HepG2 (cell line): ENCODE results near the gene NPNT. TPM values are rescaled to one million over a fixed set of nuclear protein-coding genes. Genes with fewer than 3 reads are reported as not detected.

Experiments used
- ASH2L ChIP-seq: fragments of 300-600, 200-600 bp; sonication (generic); IDR thresholded peaks from 2 replicates; pipeline ENCODE4 v1.7.0; 2017; ENCODE audit warnings: low read depth, mild to moderate bottlenecking, moderate library complexity, mixed read lengths, low read length; ENCODE audit not compliant: insufficient read length
- CENPT ChIP-seq: sonication (generic); formaldehyde crosslinking; IDR thresholded peaks from 2 replicates; pipeline ENCODE4 v1.8.0; 2022; ENCODE audit warnings: low read depth, mild to moderate bottlenecking, moderate library complexity, missing genetic modification reagents
- HDAC1 ChIP-seq: sonication (generic); formaldehyde crosslinking; IDR thresholded peaks from 2 replicates; pipeline ENCODE4 v1.5.1; 2020; ENCODE audit warnings: mild to moderate bottlenecking, missing genetic modification reagents
- KLF15 ChIP-seq: sonication (generic); formaldehyde crosslinking; IDR thresholded peaks from 2 replicates; pipeline ENCODE4 v1.8.1; 2023; ENCODE audit warnings: borderline replicate concordance, mild to moderate bottlenecking, inconsistent platforms, missing genetic modification reagents, mixed read lengths
- NR3C1 ChIP-seq: sonication (generic); formaldehyde crosslinking; IDR thresholded peaks from 2 replicates; pipeline ENCODE4 v1.4.0; 2020; ENCODE audit warnings: missing genetic modification reagents
- POLR2G ChIP-seq: fragments of 200-400 bp; formaldehyde crosslinking; IDR thresholded peaks from 2 replicates; pipeline ENCODE4 v1.6.1; 2018; ENCODE audit warnings: mild to moderate bottlenecking, low read depth, low read length, moderate library complexity
- RELA ChIP-seq: sonication (generic); formaldehyde crosslinking; IDR thresholded peaks from 2 replicates; pipeline ENCODE4 v1.4.0; 2020; ENCODE audit warnings: missing genetic modification reagents
- SRSF9 ChIP-seq: fragments of 200-400 bp; formaldehyde crosslinking; IDR thresholded peaks from 2 replicates; pipeline ENCODE4 v1.6.1; 2018; ENCODE audit warnings: borderline replicate concordance, mild to moderate bottlenecking, low read depth, low read length; ENCODE audit not compliant: insufficient read depth, poor library complexity, severe bottlenecking
- TBP ChIP-seq: sonication (generic); formaldehyde crosslinking; IDR thresholded peaks from 2 replicates; pipeline ENCODE4 v1.5.0; 2020; ENCODE audit warnings: missing genetic modification reagents
- ZNF292 ChIP-seq: sonication (generic); formaldehyde crosslinking; IDR thresholded peaks from 2 replicates; pipeline ENCODE4 v1.8.1; 2022; ENCODE audit warnings: mild to moderate bottlenecking, low read depth, missing genetic modification reagents, borderline replicate concordance
- ZNF350 ChIP-seq: sonication (generic); formaldehyde crosslinking; IDR thresholded peaks from 2 replicates; pipeline ENCODE4 v1.4.0; 2020; ENCODE audit warnings: mild to moderate bottlenecking, low read depth, missing genetic modification reagents, borderline replicate concordance
- ZNF431 ChIP-seq: sonication (generic); formaldehyde crosslinking; IDR thresholded peaks from 2 replicates; pipeline ENCODE4 v1.9.0; 2022; ENCODE audit warnings: missing genetic modification reagents, low read depth, mild to moderate bottlenecking, borderline replicate concordance
- ZZZ3 ChIP-seq: sonication (generic); formaldehyde crosslinking; IDR thresholded peaks from 2 replicates; pipeline ENCODE4 v1.4.0; 2020; ENCODE audit warnings: missing genetic modification reagents, mild to moderate bottlenecking, borderline replicate concordance
- polyA plus RNA-seq, 8 experiments: library from polyadenylated mRNA; depleted of rRNA in 3 of 8; stranded (reverse) in 7 of 8; unstranded in 1 of 8; fragments of >200 nt; fragmentation: Illumina TruSeq in 4 of 8; extraction: Trizol in 4 of 8; gene quantifications; 2 replicates each; pipeline versions ENCODE4 v1.2.1 to v1.2.3, GENCODE V29; 2011 to 2016; ENCODE audit warnings: low read depth in 4 of 8, missing spikeins in 1 of 8, mixed read lengths in 1 of 8; ENCODE audit not compliant: insufficient read depth in 1 of 8
- total RNA-seq, 5 experiments: library from RNA; depleted of rRNA; stranded (reverse); fragments of >200 nt; fragmentation: Illumina TruSeq; extraction: Trizol; gene quantifications; 2 replicates each; pipeline ENCODE4 v1.2.3, GENCODE V29; 2016; ENCODE audit warnings: low read depth in 1 of 5
- TF ChIP-seq, protein P1 (sequence below): sonication (generic); formaldehyde crosslinking; IDR thresholded peaks from 2 replicates; pipeline ENCODE4 v1.5.1; 2020; ENCODE audit warnings: mild to moderate bottlenecking, missing genetic modification reagents, borderline replicate concordance
- TF ChIP-seq, protein P2 (sequence below): IDR thresholded peaks from 2 replicates; pipeline ENCODE4 v1.6.1; 2016; ENCODE audit warnings: low read depth
- TF ChIP-seq, protein P3 (sequence below): sonication (generic); formaldehyde crosslinking; IDR thresholded peaks from 2 replicates; pipeline ENCODE4 v1.4.0; 2020; ENCODE audit warnings: missing genetic modification reagents
- TF ChIP-seq, protein P4 (sequence below): IDR thresholded peaks from 2 replicates; pipeline ENCODE4 v1.6.1; 2016; ENCODE audit warnings: control low read depth
- TF ChIP-seq, protein P5 (sequence below): sonication (generic); formaldehyde crosslinking; IDR thresholded peaks from 2 replicates; pipeline ENCODE4 v1.4.0; 2020; ENCODE audit warnings: mild to moderate bottlenecking, missing genetic modification reagents

NPNT gene
- total and polyA plus RNA-seq, 2 of the 13 experiments (the other 11 are each of a cell fraction or from before 2014, with no cell fraction given) = 1.1 to 19.1 TPM

GRCh38 chr4:105896461-105896942 lies 1.2 kb downstream of the NPNT start (continued):
- TF ChIP-seq POLR2G (no peak), TBP (CRISPR knock-in tag) (no peak), CENPT (CRISPR knock-in tag) (no peak), ZNF350 (CRISPR knock-in tag) (no peak), KLF15 (CRISPR knock-in tag) (no peak), ZNF431 (CRISPR knock-in tag) (no peak), NR3C1 (no peak), SRSF9 (no peak), RELA (CRISPR knock-in tag) (no peak), ASH2L (peak; percentile 20), HDAC1 (CRISPR knock-in tag) (peak; percentile 46; the same call in 1 of the 2 replicates), ZZZ3 (no peak), ZNF292 (CRISPR knock-in tag) (peak; percentile 26; the same call in 1 of the 2 replicates)
- TF ChIP-seq, protein P1, sequence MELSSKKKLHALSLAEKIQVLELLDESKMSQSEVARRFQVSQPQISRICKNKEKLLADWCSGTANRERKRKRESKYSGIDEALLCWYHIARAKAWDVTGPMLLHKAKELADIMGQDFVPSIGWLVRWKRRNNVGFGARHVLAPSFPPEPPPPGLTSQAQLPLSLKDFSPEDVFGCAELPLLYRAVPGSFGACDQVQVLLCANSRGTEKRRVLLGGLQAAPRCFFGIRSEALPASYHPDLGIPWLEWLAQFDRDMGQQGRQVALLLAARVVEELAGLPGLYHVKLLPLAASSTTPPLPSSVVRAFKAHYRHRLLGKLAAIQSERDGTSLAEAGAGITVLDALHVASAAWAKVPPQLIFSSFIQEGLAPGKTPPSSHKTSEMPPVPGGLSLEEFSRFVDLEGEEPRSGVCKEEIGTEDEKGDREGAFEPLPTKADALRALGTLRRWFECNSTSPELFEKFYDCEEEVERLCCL (CRISPR knock-in tag) = no peak
- TF ChIP-seq, protein P2, sequence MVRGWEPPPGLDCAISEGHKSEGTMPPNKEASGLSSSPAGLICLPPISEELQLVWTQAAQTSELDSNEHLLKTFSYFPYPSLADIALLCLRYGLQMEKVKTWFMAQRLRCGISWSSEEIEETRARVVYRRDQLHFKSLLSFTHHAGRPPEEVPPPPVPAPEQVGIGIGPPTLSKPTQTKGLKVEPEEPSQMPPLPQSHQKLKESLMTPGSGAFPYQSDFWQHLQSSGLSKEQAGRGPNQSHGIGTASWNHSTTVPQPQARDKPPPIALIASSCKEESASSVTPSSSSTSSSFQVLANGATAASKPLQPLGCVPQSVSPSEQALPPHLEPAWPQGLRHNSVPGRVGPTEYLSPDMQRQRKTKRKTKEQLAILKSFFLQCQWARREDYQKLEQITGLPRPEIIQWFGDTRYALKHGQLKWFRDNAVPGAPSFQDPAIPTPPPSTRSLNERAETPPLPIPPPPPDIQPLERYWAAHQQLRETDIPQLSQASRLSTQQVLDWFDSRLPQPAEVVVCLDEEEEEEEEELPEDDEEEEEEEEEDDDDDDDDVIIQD (CRISPR knock-in tag) = no peak
- TF ChIP-seq, protein P3, sequence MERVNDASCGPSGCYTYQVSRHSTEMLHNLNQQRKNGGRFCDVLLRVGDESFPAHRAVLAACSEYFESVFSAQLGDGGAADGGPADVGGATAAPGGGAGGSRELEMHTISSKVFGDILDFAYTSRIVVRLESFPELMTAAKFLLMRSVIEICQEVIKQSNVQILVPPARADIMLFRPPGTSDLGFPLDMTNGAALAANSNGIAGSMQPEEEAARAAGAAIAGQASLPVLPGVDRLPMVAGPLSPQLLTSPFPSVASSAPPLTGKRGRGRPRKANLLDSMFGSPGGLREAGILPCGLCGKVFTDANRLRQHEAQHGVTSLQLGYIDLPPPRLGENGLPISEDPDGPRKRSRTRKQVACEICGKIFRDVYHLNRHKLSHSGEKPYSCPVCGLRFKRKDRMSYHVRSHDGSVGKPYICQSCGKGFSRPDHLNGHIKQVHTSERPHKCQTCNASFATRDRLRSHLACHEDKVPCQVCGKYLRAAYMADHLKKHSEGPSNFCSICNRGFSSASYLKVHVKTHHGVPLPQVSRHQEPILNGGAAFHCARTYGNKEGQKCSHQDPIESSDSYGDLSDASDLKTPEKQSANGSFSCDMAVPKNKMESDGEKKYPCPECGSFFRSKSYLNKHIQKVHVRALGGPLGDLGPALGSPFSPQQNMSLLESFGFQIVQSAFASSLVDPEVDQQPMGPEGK (CRISPR knock-in tag) = no peak
- TF ChIP-seq, protein P4, sequence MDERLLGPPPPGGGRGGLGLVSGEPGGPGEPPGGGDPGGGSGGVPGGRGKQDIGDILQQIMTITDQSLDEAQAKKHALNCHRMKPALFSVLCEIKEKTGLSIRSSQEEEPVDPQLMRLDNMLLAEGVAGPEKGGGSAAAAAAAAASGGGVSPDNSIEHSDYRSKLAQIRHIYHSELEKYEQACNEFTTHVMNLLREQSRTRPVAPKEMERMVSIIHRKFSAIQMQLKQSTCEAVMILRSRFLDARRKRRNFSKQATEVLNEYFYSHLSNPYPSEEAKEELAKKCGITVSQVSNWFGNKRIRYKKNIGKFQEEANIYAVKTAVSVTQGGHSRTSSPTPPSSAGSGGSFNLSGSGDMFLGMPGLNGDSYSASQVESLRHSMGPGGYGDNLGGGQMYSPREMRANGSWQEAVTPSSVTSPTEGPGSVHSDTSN (CRISPR knock-in tag) = no peak
- TF ChIP-seq, protein P5, sequence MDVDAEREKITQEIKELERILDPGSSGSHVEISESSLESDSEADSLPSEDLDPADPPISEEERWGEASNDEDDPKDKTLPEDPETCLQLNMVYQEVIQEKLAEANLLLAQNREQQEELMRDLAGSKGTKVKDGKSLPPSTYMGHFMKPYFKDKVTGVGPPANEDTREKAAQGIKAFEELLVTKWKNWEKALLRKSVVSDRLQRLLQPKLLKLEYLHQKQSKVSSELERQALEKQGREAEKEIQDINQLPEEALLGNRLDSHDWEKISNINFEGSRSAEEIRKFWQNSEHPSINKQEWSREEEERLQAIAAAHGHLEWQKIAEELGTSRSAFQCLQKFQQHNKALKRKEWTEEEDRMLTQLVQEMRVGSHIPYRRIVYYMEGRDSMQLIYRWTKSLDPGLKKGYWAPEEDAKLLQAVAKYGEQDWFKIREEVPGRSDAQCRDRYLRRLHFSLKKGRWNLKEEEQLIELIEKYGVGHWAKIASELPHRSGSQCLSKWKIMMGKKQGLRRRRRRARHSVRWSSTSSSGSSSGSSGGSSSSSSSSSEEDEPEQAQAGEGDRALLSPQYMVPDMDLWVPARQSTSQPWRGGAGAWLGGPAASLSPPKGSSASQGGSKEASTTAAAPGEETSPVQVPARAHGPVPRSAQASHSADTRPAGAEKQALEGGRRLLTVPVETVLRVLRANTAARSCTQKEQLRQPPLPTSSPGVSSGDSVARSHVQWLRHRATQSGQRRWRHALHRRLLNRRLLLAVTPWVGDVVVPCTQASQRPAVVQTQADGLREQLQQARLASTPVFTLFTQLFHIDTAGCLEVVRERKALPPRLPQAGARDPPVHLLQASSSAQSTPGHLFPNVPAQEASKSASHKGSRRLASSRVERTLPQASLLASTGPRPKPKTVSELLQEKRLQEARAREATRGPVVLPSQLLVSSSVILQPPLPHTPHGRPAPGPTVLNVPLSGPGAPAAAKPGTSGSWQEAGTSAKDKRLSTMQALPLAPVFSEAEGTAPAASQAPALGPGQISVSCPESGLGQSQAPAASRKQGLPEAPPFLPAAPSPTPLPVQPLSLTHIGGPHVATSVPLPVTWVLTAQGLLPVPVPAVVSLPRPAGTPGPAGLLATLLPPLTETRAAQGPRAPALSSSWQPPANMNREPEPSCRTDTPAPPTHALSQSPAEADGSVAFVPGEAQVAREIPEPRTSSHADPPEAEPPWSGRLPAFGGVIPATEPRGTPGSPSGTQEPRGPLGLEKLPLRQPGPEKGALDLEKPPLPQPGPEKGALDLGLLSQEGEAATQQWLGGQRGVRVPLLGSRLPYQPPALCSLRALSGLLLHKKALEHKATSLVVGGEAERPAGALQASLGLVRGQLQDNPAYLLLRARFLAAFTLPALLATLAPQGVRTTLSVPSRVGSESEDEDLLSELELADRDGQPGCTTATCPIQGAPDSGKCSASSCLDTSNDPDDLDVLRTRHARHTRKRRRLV (CRISPR knock-in tag) = no peak
